Stimulated activated CD4-positive, alpha-beta T cell treated with anti-CD3 and anti-CD28 coated beads, Interleukin-12 subunit alpha, Interleukin-12 subunit beta, amount 100 ng/mL, for 4 hours (primary cell): Measurements from ENCODE around the gene POMGNT1.

Experiments used
- DNase-seq: peaks from one replicate; pipeline ENCODE4 v3.0.0-alpha.2; 2020

The POMGNT1 gene

GRCh38 chr1:46181343-46182260 lies 16.6 kb downstream of the POMGNT1 start:
- DNase-seq, result no peak

GRCh38 chr1:46180082-46180616 lies 18.1 kb downstream of the POMGNT1 start:
- DNase-seq, result no peak

- DNase-seq, result peak; percentile 53
These were observed 18.8 kb downstream of the POMGNT1 start for GRCh38 chr1:46179138-46180081.

- no peak for DNase-seq
These were observed 21.9 kb downstream of the POMGNT1 start, which contains the start of gene P3R3URF for GRCh38 chr1:46176211-46176865. Gene P3R3URF (minus strand): TSS chr1:46176488. CDS start chr1:46176471, 17 bp downstream.

- no peak for DNase-seq
These were observed 23.0 kb downstream of the POMGNT1 start for GRCh38 chr1:46175243-46175642.

- no peak for DNase-seq
These were observed 23.6 kb downstream of the POMGNT1 start, which contains the start of gene TSPAN1 for GRCh38 chr1:46174448-46175231. Gene TSPAN1 (plus strand): TSS chr1:46175087. CDS start chr1:46181108, 6,021 bp downstream.

GRCh38 chr1:46173361-46173856 lies 24.8 kb downstream of the POMGNT1 start:
- DNase-seq, result no peak

GRCh38 chr1:46172321-46172720 lies 25.9 kb downstream of the POMGNT1 start:
- DNase-seq, result no peak

- no peak for DNase-seq
These were observed 26.4 kb downstream of the POMGNT1 start for GRCh38 chr1:46171871-46172270.

- DNase-seq, result no peak
These were observed 26.9 kb downstream of the POMGNT1 start for GRCh38 chr1:46171351-46171750.

GRCh38 chr1:46169811-46170454 lies 28.3 kb downstream of the POMGNT1 start:
- no peak for DNase-seq

GRCh38 chr1:46168477-46168876 lies 29.8 kb downstream of the POMGNT1 start:
- no peak for DNase-seq

- peak; percentile 48 for DNase-seq
These were observed 31.4 kb downstream of the POMGNT1 start for GRCh38 chr1:46166521-46167462.

- DNase-seq, result no peak
These were observed 38.0 kb downstream of the POMGNT1 start for GRCh38 chr1:46160212-46160611.

GRCh38 chr1:46159516-46159915 lies 38.7 kb downstream of the POMGNT1 start:
- no peak for DNase-seq

- no peak for DNase-seq
These were observed 39.6 kb downstream of the POMGNT1 start for GRCh38 chr1:46158312-46159281.

GRCh38 chr1:46157916-46158311 lies 40.3 kb downstream of the POMGNT1 start:
- no peak for DNase-seq

GRCh38 chr1:46153732-46154131 lies 44.5 kb downstream of the POMGNT1 start:
- no peak for DNase-seq
